Medulla oblongata (tissue), 1 donor: Measurements from ENCODE around the gene THSD7A.

Experiments used
- DNase-seq: peaks from one replicate; pipeline ENCODE4 v3.0.0-alpha.2; 2015; ENCODE audit errors: extremely low spot score

The THSD7A gene

GRCh38 chr7:11638011-11638774 lies 193.8 kb downstream of the THSD7A start:
- no peak for DNase-seq

GRCh38 chr7:11636274-11636673 lies 195.7 kb downstream of the THSD7A start:
- no peak for DNase-seq

GRCh38 chr7:11633310-11633709 lies 198.7 kb downstream of the THSD7A start:
- DNase-seq: no peak

- DNase-seq: no peak
Measured at GRCh38 chr7:11630355-11630754, 201.6 kb downstream of the THSD7A start.

- DNase-seq: no peak
Measured at GRCh38 chr7:11625669-11626068, 206.3 kb downstream of the THSD7A start.

- no peak for DNase-seq
Measured at GRCh38 chr7:11623093-11623678, 208.8 kb downstream of the THSD7A start.

- DNase-seq: no peak
Measured at GRCh38 chr7:11620406-11621253, 211.4 kb downstream of the THSD7A start.

GRCh38 chr7:11616466-11616865 lies 215.5 kb downstream of the THSD7A start:
- DNase-seq: no peak

GRCh38 chr7:11615174-11615573 lies 216.8 kb downstream of the THSD7A start:
- peak; percentile 58 for DNase-seq

- DNase-seq: no peak
Measured at GRCh38 chr7:11613292-11613930, 218.6 kb downstream of the THSD7A start.

GRCh38 chr7:11612737-11613136 lies 219.3 kb downstream of the THSD7A start:
- no peak for DNase-seq

- DNase-seq: no peak
Measured at GRCh38 chr7:11609096-11609670, 222.8 kb downstream of the THSD7A start.

GRCh38 chr7:11607686-11608085 lies 224.3 kb downstream of the THSD7A start:
- DNase-seq: no peak

GRCh38 chr7:11605749-11606148 lies 226.2 kb downstream of the THSD7A start:
- no peak for DNase-seq

- DNase-seq: no peak
Measured at GRCh38 chr7:11604505-11604904, 227.5 kb downstream of the THSD7A start.

- DNase-seq: no peak
Measured at GRCh38 chr7:11601761-11602160, 230.2 kb downstream of the THSD7A start.

- no peak for DNase-seq
Measured at GRCh38 chr7:11593322-11593721, 238.7 kb downstream of the THSD7A start.

- no peak for DNase-seq
Measured at GRCh38 chr7:11592699-11593098, 239.3 kb downstream of the THSD7A start.

GRCh38 chr7:11591943-11592342 lies 240.1 kb downstream of the THSD7A start:
- no peak for DNase-seq

- DNase-seq: no peak
Measured at GRCh38 chr7:11591055-11591633, 240.9 kb downstream of the THSD7A start.

- no peak for DNase-seq
Measured at GRCh38 chr7:11589251-11589650, 242.7 kb downstream of the THSD7A start.
